OCI-LY7 (cell line): ENCODE data around the gene CDKL5.

Experiments used
- EZH2phosphoT487 ChIP-seq: fragments of 200-600 bp; sonication (generic); IDR thresholded peaks from 2 replicates; pipeline ENCODE4 v1.6.1; 2018; ENCODE audit warnings: low read depth, borderline replicate concordance, mild to moderate bottlenecking, mixed run types, antibody characterized with exemption, low read length, moderate library complexity, mixed read lengths
- TF ChIP-seq, protein P1 (sequence below): fragments of 200-600 bp; sonication (generic); conservative IDR thresholded peaks from 2 replicates; pipeline ENCODE4 v1.5.1; 2014; ENCODE audit warnings: mild to moderate bottlenecking, antibody characterized with exemption, low read length, moderate library complexity, mixed read lengths

DNA sequence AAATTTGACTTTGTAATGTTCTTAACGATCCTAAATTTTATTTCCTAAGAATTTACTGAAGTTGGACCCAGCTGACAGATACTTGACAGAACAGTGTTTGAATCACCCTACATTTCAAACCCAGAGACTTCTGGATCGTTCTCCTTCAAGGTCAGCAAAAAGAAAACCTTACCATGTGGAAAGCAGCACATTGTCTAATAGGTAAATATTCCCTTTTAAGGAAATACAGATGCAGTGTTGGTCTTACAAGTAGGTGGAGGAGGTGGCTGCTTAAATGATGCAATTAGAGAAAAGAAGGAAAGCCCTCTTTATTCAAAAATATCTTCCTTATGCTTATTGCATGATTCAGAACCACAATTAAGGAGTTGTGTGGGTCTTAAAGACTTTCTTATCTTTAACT lies 173.0 kb downstream of the CDKL5 start:
- TF ChIP-seq, protein P1, sequence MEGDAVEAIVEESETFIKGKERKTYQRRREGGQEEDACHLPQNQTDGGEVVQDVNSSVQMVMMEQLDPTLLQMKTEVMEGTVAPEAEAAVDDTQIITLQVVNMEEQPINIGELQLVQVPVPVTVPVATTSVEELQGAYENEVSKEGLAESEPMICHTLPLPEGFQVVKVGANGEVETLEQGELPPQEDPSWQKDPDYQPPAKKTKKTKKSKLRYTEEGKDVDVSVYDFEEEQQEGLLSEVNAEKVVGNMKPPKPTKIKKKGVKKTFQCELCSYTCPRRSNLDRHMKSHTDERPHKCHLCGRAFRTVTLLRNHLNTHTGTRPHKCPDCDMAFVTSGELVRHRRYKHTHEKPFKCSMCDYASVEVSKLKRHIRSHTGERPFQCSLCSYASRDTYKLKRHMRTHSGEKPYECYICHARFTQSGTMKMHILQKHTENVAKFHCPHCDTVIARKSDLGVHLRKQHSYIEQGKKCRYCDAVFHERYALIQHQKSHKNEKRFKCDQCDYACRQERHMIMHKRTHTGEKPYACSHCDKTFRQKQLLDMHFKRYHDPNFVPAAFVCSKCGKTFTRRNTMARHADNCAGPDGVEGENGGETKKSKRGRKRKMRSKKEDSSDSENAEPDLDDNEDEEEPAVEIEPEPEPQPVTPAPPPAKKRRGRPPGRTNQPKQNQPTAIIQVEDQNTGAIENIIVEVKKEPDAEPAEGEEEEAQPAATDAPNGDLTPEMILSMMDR = no peak
- TF ChIP-seq EZH2phosphoT487 = no peak
